Measurements from ENCODE around the gene CHSY3.

GRCh38 chr5:129945028-129945427 is 40.8 kb downstream of the CHSY3 start:
- no peak for TF ChIP-seq CTCF (IDR thresholded peaks at IDR 0.05)
- no peak for TF ChIP-seq POLR2AphosphoS5 (IDR thresholded peaks at IDR 0.05)
- no peak for TF ChIP-seq POLR2A (IDR thresholded peaks at IDR 0.05)
